Measurements from ENCODE around the gene MYCN.

Gene MYCN

DNA sequence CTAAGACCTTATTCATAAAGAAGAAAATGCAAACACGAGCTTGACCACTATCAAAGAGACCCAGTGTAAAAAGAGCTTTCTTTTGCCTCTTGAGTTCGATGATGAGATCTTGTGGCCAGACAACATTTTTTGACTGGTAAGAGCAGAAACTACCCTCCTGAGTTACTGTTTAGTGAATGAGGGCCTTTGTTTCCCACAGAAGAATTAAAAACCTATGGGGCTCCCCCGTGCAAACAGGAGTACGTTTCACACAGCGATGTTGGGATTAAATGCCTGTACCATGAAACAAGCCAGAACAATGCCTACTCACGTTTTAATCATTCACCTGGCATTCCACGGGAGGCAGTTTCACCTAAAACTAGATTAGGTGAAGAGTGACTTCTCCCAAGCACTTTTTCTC, 36.0 kb downstream of the MYCN start:
- DNase-seq (ENCODE audit: low spot score): no peak

DNA sequence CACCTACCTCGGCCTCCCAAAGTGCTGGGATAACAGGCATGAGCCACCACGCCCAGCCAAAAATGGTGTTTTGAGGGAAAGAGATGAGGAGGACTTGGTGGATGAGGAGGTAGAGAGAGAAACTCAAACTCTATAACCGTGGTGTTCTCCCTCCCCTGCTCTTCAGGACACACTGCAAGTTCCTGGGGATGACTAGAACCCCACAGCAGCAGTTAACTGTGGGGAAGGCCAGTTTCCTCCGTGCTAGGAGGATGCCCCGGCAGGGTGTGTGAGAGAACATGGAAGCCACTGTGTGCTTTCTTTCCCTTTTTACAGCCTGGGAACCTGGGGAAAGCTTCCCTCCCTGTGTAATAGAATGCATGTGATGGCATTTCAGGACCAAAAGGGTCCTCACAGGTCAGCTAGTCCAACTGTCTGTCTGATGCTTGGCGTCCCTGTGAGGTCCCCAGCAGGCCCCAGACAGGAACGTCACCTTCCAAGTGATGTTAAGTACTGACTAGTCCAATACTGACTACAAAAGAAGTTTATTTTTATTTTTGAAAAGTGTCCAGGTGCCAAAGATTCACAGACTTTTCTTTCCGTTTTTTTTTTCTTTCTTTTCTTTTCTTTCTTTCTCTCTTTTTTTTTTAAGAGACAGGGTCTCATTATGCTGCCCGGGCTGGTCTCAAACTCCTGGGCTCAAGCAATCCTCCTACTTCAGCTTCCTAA, 38.9 kb downstream of the MYCN start:
- DNase-seq (ENCODE audit: low spot score): no peak

DNA sequence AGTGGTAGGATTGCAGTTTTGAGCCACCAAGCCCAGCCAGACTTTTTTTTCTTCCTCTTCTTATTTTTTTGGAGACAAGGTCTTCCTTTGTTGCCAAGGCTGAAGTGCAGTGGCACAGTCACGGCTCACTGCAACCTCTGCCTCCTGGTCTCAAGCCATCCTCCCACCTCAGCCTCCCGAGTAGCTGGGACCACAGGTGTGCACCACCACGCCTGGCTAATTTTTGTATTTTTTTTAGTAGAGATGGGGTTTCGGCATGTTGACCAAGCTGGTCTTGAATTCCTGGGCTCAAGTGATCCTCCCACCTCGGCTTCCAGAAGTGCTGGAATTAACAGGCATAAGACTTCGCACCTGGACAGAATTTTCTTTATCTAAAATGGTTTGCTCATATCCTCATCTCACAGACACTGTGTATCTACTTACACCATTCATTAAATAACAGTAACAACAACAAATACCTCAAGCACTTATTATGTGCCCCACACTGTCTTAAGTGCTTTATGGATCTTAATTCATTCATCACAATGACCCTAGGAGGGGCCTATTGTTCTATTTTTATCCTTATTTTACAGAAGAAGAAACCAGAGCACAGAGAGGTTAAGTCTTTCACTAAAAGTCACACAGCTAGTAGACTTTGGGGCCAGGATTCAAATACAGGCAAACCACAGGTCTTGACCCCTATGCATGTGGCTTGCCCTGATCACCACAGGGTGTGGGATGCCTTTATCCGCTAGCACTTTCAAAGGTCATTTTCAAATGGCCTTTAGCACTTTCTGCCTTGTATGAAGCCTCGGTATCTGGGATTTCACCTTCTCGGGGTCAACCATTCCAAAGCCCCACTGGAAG, 39.6 kb downstream of the MYCN start:
- no peak for DNase-seq (ENCODE audit: low spot score)

DNA sequence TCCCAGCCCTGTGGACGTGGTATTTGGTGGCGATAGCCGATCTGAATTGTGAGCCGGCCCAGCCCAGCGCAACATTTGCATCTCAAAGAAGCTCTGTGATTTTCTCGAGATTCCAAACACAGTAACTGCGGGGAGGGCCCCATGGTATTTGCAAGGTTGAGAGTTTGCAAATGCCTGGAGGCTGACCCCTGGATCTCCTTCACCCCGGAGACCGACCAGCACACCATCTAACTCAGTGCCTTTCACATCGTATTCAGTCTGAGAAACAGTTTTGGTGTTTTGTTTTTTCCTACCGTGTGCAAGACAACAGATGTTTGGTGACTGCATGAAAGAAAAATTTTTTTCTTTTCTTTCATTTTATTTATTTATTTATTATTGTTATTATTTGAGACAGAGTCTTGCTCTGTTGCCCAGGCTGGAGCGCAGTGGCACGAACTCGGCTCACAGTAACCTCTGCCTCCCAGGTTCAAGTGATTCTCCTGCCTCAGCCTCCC, 40.3 kb downstream of the MYCN start:
- no peak for DNase-seq (ENCODE audit: low spot score)

- no peak for DNase-seq (ENCODE audit: low spot score)
These were observed 41.3 kb downstream of the MYCN start for GRCh38 chr2:15981646-15982045.

DNA sequence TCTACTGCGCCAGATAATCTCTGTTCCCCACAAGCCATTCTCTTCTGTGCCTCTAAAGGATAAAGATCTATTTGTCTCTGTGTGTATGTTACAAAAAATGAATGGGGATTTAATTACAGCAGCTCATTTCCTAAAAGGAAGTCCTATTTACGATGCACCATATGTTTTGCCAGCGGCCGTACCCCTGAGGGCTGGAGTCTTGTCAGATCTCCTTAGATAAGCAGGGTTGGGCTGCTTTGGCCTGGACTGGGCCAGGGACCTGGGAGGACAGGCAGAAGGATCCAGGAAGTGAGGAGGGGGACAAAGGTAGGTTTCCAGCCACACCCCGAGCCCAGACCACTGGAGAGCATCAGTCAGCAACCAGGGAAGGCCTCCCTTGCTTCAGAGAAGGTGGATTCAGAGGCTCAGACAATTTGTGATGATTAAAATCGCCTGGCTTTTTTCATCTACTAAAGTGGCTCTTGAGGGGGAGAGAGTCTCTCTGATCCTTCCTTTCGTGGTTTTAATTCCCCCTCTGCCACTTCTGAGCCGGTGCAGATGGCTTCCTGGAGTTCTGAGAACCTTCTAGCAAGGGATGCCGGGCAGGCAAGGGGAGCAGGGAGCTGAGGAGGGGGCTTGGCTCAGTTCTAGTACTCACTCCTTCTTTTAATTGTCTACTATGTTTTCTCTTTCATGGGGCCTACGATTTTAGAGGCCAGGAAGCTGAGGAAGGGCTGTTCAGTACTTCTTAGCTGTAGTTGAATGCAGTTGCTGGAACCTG, 42.1 kb downstream of the MYCN start:
- DNase-seq (ENCODE audit: low spot score): no peak

GRCh38 chr2:15983496-15983895, 43.1 kb downstream of the MYCN start:
- DNase-seq (ENCODE audit: low spot score): no peak

DNA sequence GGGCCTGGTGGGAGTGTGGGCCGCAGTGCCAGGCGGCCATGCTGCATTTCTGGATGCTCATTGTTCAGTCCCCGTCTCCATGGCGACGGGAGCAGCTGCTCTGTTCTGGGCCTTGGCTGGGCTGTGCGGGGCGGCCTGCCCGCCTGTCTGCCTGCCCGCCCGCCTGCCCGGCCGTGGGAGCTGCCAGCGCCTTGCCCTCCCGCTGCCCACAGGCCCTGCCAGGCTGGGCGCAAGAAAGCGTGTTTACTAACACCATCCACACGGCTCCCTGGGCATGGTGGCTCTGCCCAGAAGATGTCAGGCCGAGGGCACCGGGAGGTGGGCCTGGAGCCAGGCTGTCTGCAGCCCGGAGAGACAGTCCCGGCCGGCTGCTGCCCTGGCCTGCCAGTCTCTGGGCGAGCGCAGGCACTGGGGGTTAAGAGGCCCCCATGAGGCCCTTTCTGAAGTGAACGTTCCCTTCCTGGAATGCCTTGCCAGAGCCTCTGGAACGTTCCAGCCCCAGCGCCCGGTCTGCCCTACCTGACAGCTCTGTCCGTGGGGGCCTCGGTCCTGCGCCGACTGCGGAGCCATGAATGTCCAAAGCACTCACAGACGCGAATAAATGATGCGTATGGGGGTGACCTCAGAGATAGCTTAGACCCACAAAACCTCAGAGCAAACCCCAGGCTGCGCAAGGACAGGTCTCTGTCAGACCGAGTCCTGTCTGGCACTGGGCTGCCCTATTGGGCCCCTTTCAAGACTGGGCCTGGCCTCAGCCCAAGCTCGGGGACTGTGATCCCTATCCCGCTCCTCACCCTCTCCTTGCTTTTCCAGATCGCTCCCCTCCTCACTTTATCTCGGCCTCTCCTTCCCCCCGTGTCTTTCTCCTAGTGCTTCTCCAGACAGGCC, 44.3 kb downstream of the MYCN start:
- peak; percentile 91 for DNase-seq (ENCODE audit: low spot score)

DNA sequence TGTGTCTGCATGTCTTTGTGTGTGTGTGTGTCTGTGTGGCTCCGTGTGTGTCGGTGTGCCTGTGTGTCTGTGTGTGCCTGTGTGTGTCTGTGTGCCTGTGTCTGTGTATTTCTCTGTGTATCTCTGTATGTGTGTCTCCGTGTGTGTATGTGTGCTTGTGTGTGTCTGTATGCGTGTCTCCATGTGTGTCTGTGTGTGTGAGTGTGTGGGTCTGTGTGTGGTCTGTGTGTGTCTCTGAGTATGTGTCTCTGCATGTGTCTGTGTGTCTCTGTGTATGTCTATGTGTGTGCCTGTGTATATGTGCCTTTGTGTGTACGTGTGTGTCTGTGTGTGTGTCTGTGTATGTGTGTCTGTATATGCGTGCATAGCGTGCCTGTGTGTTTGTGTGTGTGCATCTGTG, 45.2 kb downstream of the MYCN start:
- no peak for DNase-seq (ENCODE audit: low spot score)

GRCh38 chr2:15986068-15986560, 45.8 kb downstream of the MYCN start:
- no peak for DNase-seq (ENCODE audit: low spot score)

GRCh38 chr2:15986644-15987043, 46.3 kb downstream of the MYCN start:
- no peak for DNase-seq (ENCODE audit: low spot score)

GRCh38 chr2:15988733-15989132, 48.4 kb downstream of the MYCN start:
- no peak for DNase-seq (ENCODE audit: low spot score)

GRCh38 chr2:15989559-15989958, 49.2 kb downstream of the MYCN start:
- DNase-seq (ENCODE audit: low spot score): no peak

DNA sequence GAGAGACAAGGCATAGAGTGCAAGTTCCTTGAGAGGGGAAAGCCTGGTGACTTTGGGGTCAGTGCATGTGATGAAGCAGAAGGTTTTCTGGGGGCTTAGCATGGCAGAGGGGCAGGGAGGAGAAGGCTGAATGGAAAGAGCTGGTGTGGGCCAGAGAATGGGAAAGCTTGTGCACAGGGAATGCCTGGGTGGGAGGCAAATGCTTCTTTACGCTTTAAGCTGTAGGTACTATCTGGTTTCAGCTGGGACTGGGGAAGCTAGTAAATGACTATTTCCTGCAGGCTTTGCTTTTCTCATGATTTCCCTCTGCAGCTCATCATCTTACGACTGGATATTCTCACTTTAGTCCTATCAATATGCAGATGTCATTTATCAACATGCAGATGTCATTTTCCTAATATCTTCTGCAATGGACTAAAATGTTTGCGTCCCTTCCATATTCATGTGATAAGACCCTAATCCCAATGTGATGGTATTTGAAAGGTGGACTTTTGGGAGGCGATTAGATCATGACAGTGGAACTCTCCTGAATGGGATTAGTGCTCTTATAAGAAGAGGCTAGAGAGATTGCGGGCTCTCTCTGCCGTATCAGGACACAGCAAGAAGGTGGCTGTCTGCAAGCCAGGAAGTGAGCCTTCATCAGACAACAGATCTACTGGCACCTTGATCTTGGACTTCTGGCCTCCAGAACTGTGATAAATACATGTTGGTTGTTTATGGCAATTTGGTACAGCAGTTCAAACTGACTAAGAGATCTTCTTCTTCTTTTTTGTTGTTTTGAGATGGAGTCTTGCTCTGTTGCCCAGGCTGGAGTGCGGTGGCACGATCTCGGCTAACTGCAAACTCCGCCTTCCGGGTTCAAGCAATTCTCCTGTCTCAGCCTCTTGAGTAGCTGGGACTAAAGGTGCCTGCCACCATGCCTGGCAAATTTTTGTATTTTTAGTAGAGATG, 50.1 kb downstream of the MYCN start:
- DNase-seq (ENCODE audit: low spot score): no peak

DNA sequence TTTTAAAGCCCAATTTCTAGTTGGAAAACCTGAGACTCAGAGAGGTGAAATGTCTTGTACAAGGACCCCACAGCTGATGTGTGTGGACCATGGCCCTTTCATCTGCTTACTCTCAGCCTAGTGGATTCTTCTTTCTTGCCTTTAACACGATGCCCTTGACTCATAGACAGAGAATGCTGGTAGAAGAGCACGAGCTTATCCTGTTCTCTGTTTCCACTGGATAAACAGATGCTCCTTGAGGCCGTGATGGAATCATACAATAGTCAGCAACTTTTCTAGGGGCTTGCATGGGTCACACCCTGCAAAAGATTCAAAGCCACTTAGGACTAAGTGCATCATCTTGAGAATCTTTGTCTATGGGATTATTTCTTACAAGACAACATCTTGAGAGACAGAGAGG, 50.9 kb downstream of the MYCN start:
- DNase-seq (ENCODE audit: low spot score): no peak

DNA sequence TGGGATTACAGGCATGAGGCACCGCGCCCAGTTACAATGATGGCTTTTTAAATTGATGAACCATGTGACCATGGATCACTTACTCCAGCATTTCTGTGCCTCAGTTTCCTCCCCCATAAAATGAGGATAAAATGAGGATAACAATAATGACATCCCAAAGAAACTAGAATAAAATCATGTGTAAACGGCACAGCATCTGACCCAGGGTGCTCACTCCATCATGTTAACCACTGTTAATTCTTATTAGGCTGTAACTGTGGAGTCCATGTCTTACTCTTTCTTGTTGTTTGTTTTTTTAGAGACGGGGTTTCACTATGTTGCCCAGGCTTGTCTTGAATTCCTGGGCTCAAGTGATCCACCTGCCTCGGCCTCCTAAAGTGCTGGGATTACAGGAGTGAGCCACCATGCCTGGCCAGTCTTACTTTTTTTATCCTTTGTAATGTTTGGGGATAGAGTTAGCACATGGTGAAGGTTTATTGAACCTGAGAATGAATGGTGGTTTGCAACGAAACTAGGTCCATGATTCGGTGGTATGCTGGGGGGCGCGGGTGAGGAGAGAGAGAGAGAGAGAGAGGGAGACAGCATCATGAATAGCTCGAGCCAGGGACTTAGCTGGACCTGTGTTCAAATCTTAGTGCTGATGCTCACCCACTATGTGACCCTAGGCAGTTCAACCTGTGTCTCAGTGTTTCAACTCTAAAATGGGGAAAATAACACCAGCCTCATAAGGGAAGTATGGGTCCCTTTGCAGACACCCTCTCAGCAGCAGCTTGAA, 52.3 kb downstream of the MYCN start:
- DNase-seq (ENCODE audit: low spot score): no peak

GRCh38 chr2:15993232-15993610, 52.9 kb downstream of the MYCN start:
- DNase-seq (ENCODE audit: low spot score): no peak

DNA sequence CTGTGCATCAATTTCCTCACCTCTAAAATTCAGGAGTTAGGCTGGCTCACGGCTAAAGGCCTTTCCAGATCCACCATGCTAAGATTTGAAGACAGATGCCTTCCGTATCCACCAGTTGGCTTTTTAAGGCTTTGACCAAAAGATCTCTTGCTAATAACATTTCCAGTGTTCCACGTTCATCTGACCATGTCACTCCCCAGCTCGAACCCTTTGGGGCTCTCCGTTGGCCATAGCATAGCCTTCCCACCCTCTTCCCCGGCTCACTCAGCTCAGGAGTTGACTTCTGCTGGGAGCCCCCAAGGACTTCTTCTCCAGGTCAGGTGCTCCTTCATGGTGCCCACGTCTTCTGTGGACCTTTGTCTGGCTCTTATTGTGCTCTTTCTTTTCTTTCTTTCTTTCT, 53.3 kb downstream of the MYCN start:
- DNase-seq (ENCODE audit: low spot score): no peak

DNA sequence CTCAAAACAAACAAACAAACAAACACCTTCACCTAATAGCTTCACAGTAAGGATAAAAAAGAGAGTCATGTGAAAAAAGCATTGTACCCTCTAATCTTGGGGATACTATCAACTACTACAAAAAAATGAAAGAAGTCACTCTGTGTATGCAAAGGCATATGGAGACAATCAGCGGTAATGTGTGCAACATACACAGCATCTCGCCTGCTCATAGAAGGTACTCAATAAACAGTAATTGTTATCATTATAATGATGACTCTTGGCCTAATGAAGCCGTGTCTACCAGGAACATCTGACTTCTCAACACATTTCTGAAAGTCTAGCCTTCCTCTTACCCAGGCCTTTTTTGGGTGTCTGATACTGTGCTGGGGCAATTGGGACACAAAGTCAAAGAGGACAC, 55.3 kb downstream of the MYCN start:
- no peak for DNase-seq (ENCODE audit: low spot score)
